GM12878 (cell line): ENCODE measurements around the gene SARS1. TPM values are rescaled to one million over a fixed set of nuclear protein-coding genes. Genes with fewer than 3 reads are reported as not detected.

Source experiments
- BHLHE40 ChIP-seq, 2 experiments: fragments of 450-650 bp in 1 of 2; IDR thresholded peaks; 2 replicates each; pipeline ENCODE4 v1.6.1; 2011 to 2017; ENCODE audit warnings: low read depth in 2 of 2, borderline replicate concordance in 1 of 2, improper control_type of control experiment in 1 of 2, low read length in 1 of 2, mild to moderate bottlenecking in 1 of 2
- CBFB ChIP-seq: IDR thresholded peaks from 2 replicates; pipeline ENCODE4 v1.6.1; 2016; ENCODE audit warnings: antibody characterized with exemption, low read depth
- CEBPB ChIP-seq, 2 experiments: fragments of 150-350 bp in 1 of 2; IDR thresholded peaks; 2 replicates each; pipeline ENCODE4 v1.6.1; 2012 to 2014; ENCODE audit warnings: low read depth in 2 of 2, low read length in 2 of 2, borderline replicate concordance in 1 of 2, inconsistent platforms in 1 of 2
- EED ChIP-seq: sonication (generic); IDR thresholded peaks from 2 replicates; pipeline ENCODE4 v1.6.1; 2016; ENCODE audit warnings: antibody characterized with exemption, low read depth
- EGR1 ChIP-seq, 2 experiments: IDR thresholded peaks; 1 replicate in 1 of 2; 2 replicates in 1 of 2; pipeline ENCODE4 v1.6.1; 2011 to 2012; ENCODE audit warnings: low read depth in 2 of 2, low read length in 2 of 2, borderline replicate concordance in 1 of 2, mild to moderate bottlenecking in 1 of 2, moderate library complexity in 1 of 2
- ESRRA ChIP-seq: IDR thresholded peaks from 2 replicates; pipeline ENCODE4 v1.6.1; 2012; ENCODE audit warnings: mild to moderate bottlenecking, low read length, improper control_type of control experiment
- HDAC6 ChIP-seq: fragments of 200-600 bp; sonication (generic); IDR thresholded peaks from one replicate; pipeline ENCODE4 v1.8.0; 2017; ENCODE audit warnings: antibody characterized with exemption; ENCODE audit not compliant: unreplicated experiment
- JUNB ChIP-seq: IDR thresholded peaks from 2 replicates; pipeline ENCODE4 v1.6.1; 2016; ENCODE audit warnings: antibody characterized with exemption, mild to moderate bottlenecking
- JUND ChIP-seq: IDR thresholded peaks from 2 replicates; pipeline ENCODE4 v1.6.1; 2012; ENCODE audit warnings: low read depth, mild to moderate bottlenecking, low read length, improper control_type of control experiment, moderate library complexity
- MEF2A ChIP-seq: IDR thresholded peaks from 2 replicates; pipeline ENCODE4 v1.6.1; 2011; ENCODE audit warnings: low read depth, mild to moderate bottlenecking, low read length, moderate library complexity; ENCODE audit not compliant: insufficient read depth
- MXI1 ChIP-seq: fragments of 150-350 bp; IDR thresholded peaks from 2 replicates; pipeline ENCODE4 v1.6.1; 2011; ENCODE audit warnings: low read depth, mild to moderate bottlenecking, inconsistent platforms, low read length, improper control_type of control experiment
- SIN3A ChIP-seq: IDR thresholded peaks from 2 replicates; pipeline ENCODE4 v1.6.1; 2012; ENCODE audit warnings: low read depth, low read length, improper control_type of control experiment
- SUPT20H ChIP-seq: IDR thresholded peaks from 2 replicates; pipeline ENCODE4 v1.6.1; 2011; ENCODE audit warnings: low read depth, mild to moderate bottlenecking, low read length, moderate library complexity, borderline replicate concordance; ENCODE audit not compliant: control insufficient read depth
- TAF1 ChIP-seq: IDR thresholded peaks from 2 replicates; pipeline ENCODE4 v1.6.1; 2011; ENCODE audit warnings: mild to moderate bottlenecking, low read depth, low read length, borderline replicate concordance
- ZNF274 ChIP-seq: IDR thresholded peaks from one replicate; pipeline ENCODE4 v1.8.0; 2011; ENCODE audit not compliant: insufficient read length, insufficient read depth
- polyA plus RNA-seq, 11 experiments: library from polyadenylated mRNA; depleted of rRNA in 4 of 11; unstranded in 6 of 11; stranded (reverse) in 5 of 11; fragments of >200 nt; fragmentation: Nextera tagmentation in 4 of 11; fragmentation: Illumina TruSeq in 1 of 11; extraction: Ambion mirVana in 4 of 11; extraction: Trizol in 1 of 11; gene quantifications; 1 replicate in 1 of 11; 2 replicates in 10 of 11; pipeline versions ENCODE4 v1.2.1 to v1.2.3, GENCODE V29; 2011 to 2016; ENCODE audit warnings: inconsistent platforms in 2 of 11, missing spikeins in 2 of 11, low read depth in 1 of 11
- total RNA-seq, 4 experiments: library from RNA; depleted of rRNA in 3 of 4; stranded (reverse); fragments of >200 nt in 3 of 4; fragmentation: Illumina TruSeq in 1 of 4; extraction: Trizol in 1 of 4; gene quantifications; 2 replicates each; pipeline versions ENCODE4 v1.2.1 to v1.2.3, GENCODE V29; 2013 to 2021
- TF ChIP-seq, protein P1 (sequence below): fragments of 450-650 bp; IDR thresholded peaks from 2 replicates; pipeline ENCODE4 v1.6.1; 2016; ENCODE audit warnings: mild to moderate bottlenecking
- TF ChIP-seq, protein P2 (sequence below): fragments of 450-650 bp; IDR thresholded peaks from 2 replicates; pipeline ENCODE4 v1.6.1; 2017; ENCODE audit warnings: borderline replicate concordance
- TF ChIP-seq, protein P3 (sequence below): fragments of 450-650 bp; IDR thresholded peaks from 2 replicates; pipeline ENCODE4 v1.6.1; 2017; ENCODE audit warnings: mild to moderate bottlenecking
- TF ChIP-seq, protein P4 (sequence below): fragments of 450-650 bp; IDR thresholded peaks from 2 replicates; pipeline ENCODE4 v1.6.1; 2016; ENCODE audit warnings: mild to moderate bottlenecking

SARS1 gene
- total and polyA plus RNA-seq, 10 of the 15 experiments (the other 5 are each of a cell fraction or from before 2014, with no cell fraction given), result 103 to 202 (median 138) TPM

DNA sequence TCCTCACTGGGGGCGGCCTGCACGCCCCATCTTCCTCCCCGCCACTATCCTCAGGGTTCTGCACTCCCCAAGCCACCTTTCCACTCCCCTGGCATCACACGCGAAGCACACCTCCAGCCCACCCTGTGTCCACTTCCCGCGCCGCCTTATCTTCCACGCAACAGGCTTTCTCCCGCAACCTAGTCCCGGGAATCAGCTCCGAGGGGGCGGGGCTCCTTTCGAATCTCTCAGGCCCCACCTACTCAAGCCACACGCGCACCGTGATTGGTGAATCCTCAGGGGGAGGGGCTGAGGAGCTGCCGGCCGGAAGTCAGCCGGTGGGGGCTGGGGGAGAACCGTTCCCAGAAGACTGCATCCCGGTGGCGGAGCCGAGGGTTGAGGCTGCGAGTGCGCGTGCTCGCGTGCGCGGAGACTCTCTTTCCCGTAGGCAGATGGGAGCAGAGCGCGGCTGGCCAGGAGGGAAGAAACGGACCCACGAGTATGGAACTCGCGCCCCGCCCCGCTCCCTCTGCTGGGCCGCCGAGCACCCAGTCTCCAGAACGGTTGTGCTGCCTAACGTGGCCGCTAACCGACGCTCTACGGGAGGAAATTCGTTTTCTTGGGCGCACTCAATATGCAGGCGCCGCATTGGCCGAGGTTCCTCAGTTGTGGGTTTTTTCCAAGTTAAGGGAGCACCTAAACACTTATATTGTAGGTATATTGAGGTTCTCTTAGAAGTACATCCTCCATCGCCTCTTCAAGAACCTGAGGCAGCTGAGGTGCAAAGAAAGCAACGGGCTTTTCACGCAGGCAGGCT lies 69.4 kb downstream of the SARS1 start, which contains the start of gene PSRC1 (continued):
- peak; percentile 45; the same call in 1 of the 2 replicates for TF ChIP-seq SIN3A
- no peak for TF ChIP-seq JUNB
- TF ChIP-seq JUND, result no peak
- TF ChIP-seq EED, result 0 out of 2 replicates have a peak, but pooled peaks have one; percentile 33
- TF ChIP-seq, protein P1, sequence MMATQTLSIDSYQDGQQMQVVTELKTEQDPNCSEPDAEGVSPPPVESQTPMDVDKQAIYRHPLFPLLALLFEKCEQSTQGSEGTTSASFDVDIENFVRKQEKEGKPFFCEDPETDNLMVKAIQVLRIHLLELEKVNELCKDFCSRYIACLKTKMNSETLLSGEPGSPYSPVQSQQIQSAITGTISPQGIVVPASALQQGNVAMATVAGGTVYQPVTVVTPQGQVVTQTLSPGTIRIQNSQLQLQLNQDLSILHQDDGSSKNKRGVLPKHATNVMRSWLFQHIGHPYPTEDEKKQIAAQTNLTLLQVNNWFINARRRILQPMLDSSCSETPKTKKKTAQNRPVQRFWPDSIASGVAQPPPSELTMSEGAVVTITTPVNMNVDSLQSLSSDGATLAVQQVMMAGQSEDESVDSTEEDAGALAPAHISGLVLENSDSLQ, result no peak
- TF ChIP-seq HDAC6, result no peak
- TF ChIP-seq, protein P2, sequence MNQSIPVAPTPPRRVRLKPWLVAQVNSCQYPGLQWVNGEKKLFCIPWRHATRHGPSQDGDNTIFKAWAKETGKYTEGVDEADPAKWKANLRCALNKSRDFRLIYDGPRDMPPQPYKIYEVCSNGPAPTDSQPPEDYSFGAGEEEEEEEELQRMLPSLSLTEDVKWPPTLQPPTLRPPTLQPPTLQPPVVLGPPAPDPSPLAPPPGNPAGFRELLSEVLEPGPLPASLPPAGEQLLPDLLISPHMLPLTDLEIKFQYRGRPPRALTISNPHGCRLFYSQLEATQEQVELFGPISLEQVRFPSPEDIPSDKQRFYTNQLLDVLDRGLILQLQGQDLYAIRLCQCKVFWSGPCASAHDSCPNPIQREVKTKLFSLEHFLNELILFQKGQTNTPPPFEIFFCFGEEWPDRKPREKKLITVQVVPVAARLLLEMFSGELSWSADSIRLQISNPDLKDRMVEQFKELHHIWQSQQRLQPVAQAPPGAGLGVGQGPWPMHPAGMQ, result no peak
- no peak; the same call in 1 of the 2 replicates for TF ChIP-seq MXI1
- TF ChIP-seq CEBPB (IDR thresholded peaks at IDR 0.05; ENCODE audit: borderline replicate concordance in 1 of 2, low read depth in 2 of 2, low read length in 2 of 2), result no peak
- TF ChIP-seq, protein P3, sequence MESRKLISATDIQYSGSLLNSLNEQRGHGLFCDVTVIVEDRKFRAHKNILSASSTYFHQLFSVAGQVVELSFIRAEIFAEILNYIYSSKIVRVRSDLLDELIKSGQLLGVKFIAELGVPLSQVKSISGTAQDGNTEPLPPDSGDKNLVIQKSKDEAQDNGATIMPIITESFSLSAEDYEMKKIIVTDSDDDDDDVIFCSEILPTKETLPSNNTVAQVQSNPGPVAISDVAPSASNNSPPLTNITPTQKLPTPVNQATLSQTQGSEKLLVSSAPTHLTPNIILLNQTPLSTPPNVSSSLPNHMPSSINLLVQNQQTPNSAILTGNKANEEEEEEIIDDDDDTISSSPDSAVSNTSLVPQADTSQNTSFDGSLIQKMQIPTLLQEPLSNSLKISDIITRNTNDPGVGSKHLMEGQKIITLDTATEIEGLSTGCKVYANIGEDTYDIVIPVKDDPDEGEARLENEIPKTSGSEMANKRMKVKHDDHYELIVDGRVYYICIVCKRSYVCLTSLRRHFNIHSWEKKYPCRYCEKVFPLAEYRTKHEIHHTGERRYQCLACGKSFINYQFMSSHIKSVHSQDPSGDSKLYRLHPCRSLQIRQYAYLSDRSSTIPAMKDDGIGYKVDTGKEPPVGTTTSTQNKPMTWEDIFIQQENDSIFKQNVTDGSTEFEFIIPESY, result no peak
- TF ChIP-seq ESRRA, result no peak
- TF ChIP-seq BHLHE40 (IDR thresholded peaks at IDR 0.05; ENCODE audit: borderline replicate concordance in 1 of 2, low read depth in 2 of 2, low read length in 1 of 2), result peak in 1 of 2 experiments; percentile 60; a peak in 1 of 4 replicates
- no peak for TF ChIP-seq SUPT20H
- TF ChIP-seq, protein P4, sequence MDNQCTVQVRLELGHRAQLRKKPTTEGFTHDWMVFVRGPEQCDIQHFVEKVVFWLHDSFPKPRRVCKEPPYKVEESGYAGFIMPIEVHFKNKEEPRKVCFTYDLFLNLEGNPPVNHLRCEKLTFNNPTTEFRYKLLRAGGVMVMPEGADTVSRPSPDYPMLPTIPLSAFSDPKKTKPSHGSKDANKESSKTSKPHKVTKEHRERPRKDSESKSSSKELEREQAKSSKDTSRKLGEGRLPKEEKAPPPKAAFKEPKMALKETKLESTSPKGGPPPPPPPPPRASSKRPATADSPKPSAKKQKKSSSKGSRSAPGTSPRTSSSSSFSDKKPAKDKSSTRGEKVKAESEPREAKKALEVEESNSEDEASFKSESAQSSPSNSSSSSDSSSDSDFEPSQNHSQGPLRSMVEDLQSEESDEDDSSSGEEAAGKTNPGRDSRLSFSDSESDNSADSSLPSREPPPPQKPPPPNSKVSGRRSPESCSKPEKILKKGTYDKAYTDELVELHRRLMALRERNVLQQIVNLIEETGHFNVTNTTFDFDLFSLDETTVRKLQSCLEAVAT, result 0 out of 2 replicates have a peak, but pooled peaks have one; percentile 35
- TF ChIP-seq CBFB, result no peak
- peak; percentile 10; the same call in 1 of the 2 replicates for TF ChIP-seq TAF1
- no peak for TF ChIP-seq EGR1 (IDR thresholded peaks at IDR 0.05; ENCODE audit: borderline replicate concordance in 1 of 2, low read depth in 2 of 2, low read length in 2 of 2)
- no peak for TF ChIP-seq ZNF274
- TF ChIP-seq MEF2A, result no peak
